OCI-LY7 (cell line): ENCODE data around the gene LRRC2. TPM values are rescaled to one million over a fixed set of nuclear protein-coding genes. Genes with fewer than 3 reads are reported as not detected.
"Not testable (repeated sequence)": the region's sequence is repeated elsewhere in the genome, so short reads cannot be mapped to it uniquely, and the experiment has no call there.

ENCODE experiments used
- BruUV-seq: library from RNA; stranded (reverse); fragments of 400-500 nt; replicated peaks from 2 replicates; lab custom pipeline; 2021; lab: Mats Ljungman, UMichigan
- CTCF ChIA-PET: fragments of 300-600 bp; sonication (Branson Sonifier 250); formaldehyde crosslinking; loops from one replicate; lab custom pipeline; 2022; ENCODE audit warnings: antibody characterized with exemption; ENCODE audit not compliant: unreplicated experiment; lab: Charles Lee
- POLR2A ChIA-PET: fragments of 300-600 bp; sonication (Branson Sonifier 250); formaldehyde crosslinking; loops from one replicate; lab custom pipeline; 2022; ENCODE audit warnings: antibody characterized with exemption; lab: Charles Lee
- DNase-seq: peaks from one replicate; pipeline ENCODE4 v3.0.0-alpha.2; 2015; ENCODE audit warnings: low spot score
- H2AFZ ChIP-seq: fragments of 200-600 bp; sonication (generic), shearing (Covaris generic); 2 replicates; pipeline ENCODE4 v1.6.1; 2014; ENCODE audit warnings: mild to moderate bottlenecking, antibody characterized with exemption, low read length, moderate library complexity
- H3K27ac ChIP-seq: fragments of 200-600 bp; sonication (generic); 2 replicates; pipeline ENCODE4 v1.5.1; 2014; ENCODE audit warnings: mixed run types, low read depth, mild to moderate bottlenecking, moderate library complexity, low read length, inconsistent platforms; ENCODE audit not compliant: poor library complexity, severe bottlenecking
- H3K36me3 ChIP-seq: fragments of 200-600 bp; sonication (generic); 2 replicates; pipeline ENCODE4 v1.6.1; 2014; ENCODE audit warnings: mild to moderate bottlenecking, antibody characterized with exemption, low read length, moderate library complexity, mixed read lengths; ENCODE audit not compliant: insufficient read depth
- H3K4me1 ChIP-seq: fragments of 200-600 bp; sonication (generic); 2 replicates; pipeline ENCODE4 v1.5.1; 2014; ENCODE audit warnings: mild to moderate bottlenecking, low read length; ENCODE audit not compliant: insufficient read depth, poor library complexity, severe bottlenecking
- H3K4me2 ChIP-seq: fragments of 200-600 bp; sonication (generic); 2 replicates; pipeline ENCODE4 v1.6.1; 2014; ENCODE audit warnings: mild to moderate bottlenecking, low read length
- H3K4me3 ChIP-seq: fragments of 200-600 bp; sonication (generic); 2 replicates; pipeline ENCODE4 v1.5.1; 2014; ENCODE audit warnings: mild to moderate bottlenecking, low read depth, low read length; ENCODE audit not compliant: poor library complexity, severe bottlenecking
- H3K79me2 ChIP-seq: fragments of 200-600 bp; sonication (generic); 2 replicates; pipeline ENCODE4 v1.6.1; 2016; ENCODE audit warnings: low read depth, mild to moderate bottlenecking, low read length, moderate library complexity, mixed read lengths; ENCODE audit not compliant: insufficient read depth
- H3K9me2 ChIP-seq: fragments of 200-600 bp; sonication (generic); 2 replicates; pipeline ENCODE4 v1.6.1; 2016; ENCODE audit warnings: mild to moderate bottlenecking, low read length, mixed read lengths; ENCODE audit not compliant: insufficient read depth
- H3K9me3 ChIP-seq: fragments of 200-600 bp; sonication (generic); 2 replicates; pipeline ENCODE4 v1.6.1; 2014; ENCODE audit warnings: mild to moderate bottlenecking, mixed run types, low read length, mixed read lengths
- H4K20me1 ChIP-seq: fragments of 200-600 bp; sonication (generic); 2 replicates; pipeline ENCODE4 v1.6.1; 2014; ENCODE audit warnings: mild to moderate bottlenecking, antibody characterized with exemption, low read length, moderate library complexity, mixed read lengths; ENCODE audit not compliant: insufficient read depth
- EZH2phosphoT487 ChIP-seq: fragments of 200-600 bp; sonication (generic); IDR thresholded peaks from 2 replicates; pipeline ENCODE4 v1.6.1; 2018; ENCODE audit warnings: low read depth, borderline replicate concordance, mild to moderate bottlenecking, mixed run types, antibody characterized with exemption, low read length, moderate library complexity, mixed read lengths
- intact Hi-C: fragments of 100-400 bp; cut with micrococcal nuclease; formaldehyde crosslinking; loops from one replicate; pipeline ENCODE4 v1.10.0; 2022; ENCODE audit not compliant: unreplicated experiment
- total RNA-seq, 2 experiments: library from RNA; depleted of rRNA in 1 of 2; stranded (reverse); fragments of >200 nt in 1 of 2; shearing (Covaris generic) in 1 of 2; gene quantifications; 2 replicates each; pipeline ENCODE4 v1.2.3, GENCODE V29; 2014 to 2022
- TF ChIP-seq, protein P1 (sequence below): fragments of 200-600 bp; sonication (generic); conservative IDR thresholded peaks from 2 replicates; pipeline ENCODE4 v1.5.1; 2014; ENCODE audit warnings: mild to moderate bottlenecking, antibody characterized with exemption, low read length, moderate library complexity, mixed read lengths

Gene LRRC2
- total RNA-seq, 2 experiments from 2014 or later, result 1.9 to 2.0 TPM

DNA sequence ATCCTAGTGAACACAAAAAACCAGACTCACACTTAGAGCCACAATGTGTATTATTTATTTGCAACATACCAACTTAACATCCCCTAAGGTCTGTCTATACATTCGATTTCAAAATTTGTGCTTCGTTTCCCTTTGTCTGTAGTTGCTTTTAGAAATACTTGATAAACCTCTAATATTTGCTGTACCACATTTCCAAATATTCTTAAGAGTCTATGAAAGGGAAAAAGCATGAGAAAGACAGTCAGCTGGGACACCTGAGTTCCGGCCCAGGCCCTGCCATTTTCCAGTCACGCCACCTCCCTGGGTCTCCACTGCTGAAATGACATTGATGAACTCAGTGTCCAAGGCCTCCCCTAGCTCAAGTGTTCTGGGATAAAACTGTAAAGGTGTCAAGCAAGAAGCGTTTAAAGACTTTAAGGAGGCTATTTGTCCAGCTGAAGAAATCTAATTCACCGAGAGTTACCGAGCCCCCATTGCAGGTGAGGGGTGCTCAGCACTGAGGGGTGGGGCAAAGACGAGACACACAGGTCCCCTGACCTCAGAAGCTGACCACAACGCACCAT lies 26.6 kb downstream of the LRRC2 start:
- H3K4me1 ChIP-seq, result peaks cover 85% of the 10 kb centered on the region
- H2AFZ ChIP-seq, result peak overlapping the region; percentile 25; the same call in 1 of the 2 replicates
- TSS peak; percentile 99 for BruUV-seq
- H3K36me3 ChIP-seq, result peaks cover 6% of the 10 kb centered on the region; the same call in 1 of the 2 replicates
- DNase-seq, result peak; percentile 62
- no peaks in the 10 kb centered on the region for H4K20me1 ChIP-seq
- ChIA-PET POLR2A (interaction anchor here (0.7 to 9.2 kb wide), 7 partner anchors 10 to 158 kb away, joined by 3 to 149 read pairs (median 10); partner anchors contain the start of gene RTP3), CTCF (interaction anchor here (0.8 to 3.4 kb wide), 4 partner anchors 8 to 51 kb away, joined by 3 to 26 read pairs (median 14); no protein-coding TSS in a partner anchor)
- peaks cover 5% of the 10 kb centered on the region; the same call in 1 of the 2 replicates for H3K79me2 ChIP-seq
- TF ChIP-seq EZH2phosphoT487, result no peak
- H3K9me2 ChIP-seq, result no peaks in the 10 kb centered on the region
- peak overlapping the region; percentile 80 for H3K4me2 ChIP-seq
- intact Hi-C loops, result loop anchor here (1.0 to 2.0 kb wide), 3 partner anchors 10 to 51 kb away; no protein-coding TSS in a partner anchor
- peak overlapping the region; percentile 99 for H3K27ac ChIP-seq
- peak overlapping the region; percentile 56 for H3K4me3 ChIP-seq
- H3K9me3 ChIP-seq, result no peaks in the 10 kb centered on the region

DNA sequence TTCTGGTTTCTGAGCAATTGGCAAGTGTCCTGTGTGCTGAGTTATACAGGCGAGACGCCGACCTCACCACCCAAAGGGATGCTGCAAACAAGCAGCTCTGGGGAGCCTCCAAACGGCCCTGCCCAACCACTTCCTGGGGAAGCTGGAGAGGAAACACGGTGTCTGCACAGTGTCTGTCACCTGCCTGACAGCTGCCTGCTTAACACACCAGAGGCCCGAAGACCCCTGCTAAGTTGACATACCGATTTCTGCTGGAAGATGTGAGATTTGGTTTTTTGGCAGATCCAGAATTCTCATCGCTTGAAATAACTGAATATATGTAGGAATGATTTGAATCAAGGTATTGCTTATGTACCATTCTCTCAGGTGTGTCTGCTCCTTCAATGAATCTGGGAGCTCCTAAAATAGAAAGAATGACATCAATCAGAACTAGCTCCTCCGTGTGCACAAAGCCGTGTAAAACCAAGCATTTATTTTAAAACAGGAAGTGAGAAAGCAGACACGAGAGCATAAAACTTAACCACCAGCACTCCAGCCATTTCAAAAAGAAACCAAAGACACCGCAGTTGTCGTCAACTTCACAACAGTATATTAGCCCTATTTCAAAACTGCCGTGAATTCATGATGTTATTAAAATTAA lies 27.2 kb downstream of the LRRC2 start:
- Histone ChIP-seq H3K4me1 (peaks cover 79% of the 10 kb centered on the region), H3K9me2 (no peaks in the 10 kb centered on the region), H3K79me2 (peaks cover 5% of the 10 kb centered on the region; the same call in 1 of the 2 replicates), H3K9me3 (no peaks in the 10 kb centered on the region), H3K4me3 (peak overlapping the region; percentile 56), H2AFZ (no peak overlapping the region), H3K36me3 (peaks cover 6% of the 10 kb centered on the region), H3K4me2 (peak overlapping the region; percentile 80), H4K20me1 (no peaks in the 10 kb centered on the region), H3K27ac (peak overlapping the region; percentile 99)
- ChIA-PET POLR2A (interaction anchor here (0.6 to 9.2 kb wide), 13 partner anchors 9 to 86 kb away, joined by 3 to 149 read pairs (median 4); partner anchors contain the start of gene RTP3), CTCF (interaction anchor here (0.8 to 3.4 kb wide), 4 partner anchors 8 to 50 kb away, joined by 4 to 26 read pairs (median 16); no protein-coding TSS in a partner anchor)
- peak; percentile 99 for DNase-seq
- no TSS peak for BruUV-seq
- no peak for TF ChIP-seq EZH2phosphoT487
- TF ChIP-seq, protein P1, sequence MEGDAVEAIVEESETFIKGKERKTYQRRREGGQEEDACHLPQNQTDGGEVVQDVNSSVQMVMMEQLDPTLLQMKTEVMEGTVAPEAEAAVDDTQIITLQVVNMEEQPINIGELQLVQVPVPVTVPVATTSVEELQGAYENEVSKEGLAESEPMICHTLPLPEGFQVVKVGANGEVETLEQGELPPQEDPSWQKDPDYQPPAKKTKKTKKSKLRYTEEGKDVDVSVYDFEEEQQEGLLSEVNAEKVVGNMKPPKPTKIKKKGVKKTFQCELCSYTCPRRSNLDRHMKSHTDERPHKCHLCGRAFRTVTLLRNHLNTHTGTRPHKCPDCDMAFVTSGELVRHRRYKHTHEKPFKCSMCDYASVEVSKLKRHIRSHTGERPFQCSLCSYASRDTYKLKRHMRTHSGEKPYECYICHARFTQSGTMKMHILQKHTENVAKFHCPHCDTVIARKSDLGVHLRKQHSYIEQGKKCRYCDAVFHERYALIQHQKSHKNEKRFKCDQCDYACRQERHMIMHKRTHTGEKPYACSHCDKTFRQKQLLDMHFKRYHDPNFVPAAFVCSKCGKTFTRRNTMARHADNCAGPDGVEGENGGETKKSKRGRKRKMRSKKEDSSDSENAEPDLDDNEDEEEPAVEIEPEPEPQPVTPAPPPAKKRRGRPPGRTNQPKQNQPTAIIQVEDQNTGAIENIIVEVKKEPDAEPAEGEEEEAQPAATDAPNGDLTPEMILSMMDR, result no peak
- intact Hi-C loops, result loop anchor here (1.0 to 2.0 kb wide), 3 partner anchors 10 to 51 kb away; no protein-coding TSS in a partner anchor

DNA sequence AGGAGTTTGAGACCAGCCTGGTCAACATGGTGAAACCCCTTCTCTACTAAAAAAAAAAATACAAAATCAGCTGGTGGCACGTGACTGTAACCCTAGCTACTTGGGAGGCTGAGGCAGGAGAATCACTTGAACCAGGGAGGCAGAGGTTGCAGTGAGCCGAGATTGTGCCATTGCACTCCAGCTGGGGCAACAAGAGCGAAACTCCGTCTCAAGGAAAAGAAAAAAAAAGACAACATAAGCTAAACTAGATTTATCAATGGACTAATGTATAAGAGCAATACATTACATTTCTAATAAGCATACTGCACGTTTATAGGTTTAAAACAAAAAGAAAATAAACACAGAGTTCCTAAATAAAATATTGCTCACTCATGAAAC lies 27.7 kb downstream of the LRRC2 start:
- peak overlapping the region; percentile 80 for H3K4me2 ChIP-seq
- H2AFZ ChIP-seq, result not testable (repeated sequence)

More for the DNA sequence above, 27.7 kb downstream of the LRRC2 start:
- H3K79me2 ChIP-seq, H4K20me1 ChIP-seq, H3K9me3 ChIP-seq, H3K36me3 ChIP-seq, DNase-seq, H3K9me2 ChIP-seq: not testable (repeated sequence)
- BruUV-seq, result TSS peak; percentile 81
- Histone ChIP-seq H3K4me1 (peaks cover 74% of the 10 kb centered on the region), H3K4me3 (peak overlapping the region; percentile 50), H3K27ac (peak overlapping the region; percentile 99)
- POLR2A ChIA-PET, result interaction anchor here (0.6 to 9.2 kb wide), 15 partner anchors 9 to 649 kb away, joined by 3 to 149 read pairs (median 4); partner anchors contain the start of gene RTP3
- CTCF ChIA-PET, result interaction anchor here (0.6 to 3.4 kb wide), 7 partner anchors 7 to 1498 kb away, joined by 3 to 26 read pairs (median 5); no protein-coding TSS in a partner anchor
- intact Hi-C loops, result loop anchor here (2.0 kb wide), 1 partner anchor 38 kb away; no protein-coding TSS in a partner anchor
